ENCODE measurements around the gene SLC37A2.
A peak's percentile ranks its signal among the peaks of the same experiment; 100 is the strongest.
"Not testable (repeated sequence)": the region's sequence is repeated elsewhere in the genome, so short reads cannot be mapped to it uniquely, and the experiment has no call there.

SLC37A2 gene

DNA sequence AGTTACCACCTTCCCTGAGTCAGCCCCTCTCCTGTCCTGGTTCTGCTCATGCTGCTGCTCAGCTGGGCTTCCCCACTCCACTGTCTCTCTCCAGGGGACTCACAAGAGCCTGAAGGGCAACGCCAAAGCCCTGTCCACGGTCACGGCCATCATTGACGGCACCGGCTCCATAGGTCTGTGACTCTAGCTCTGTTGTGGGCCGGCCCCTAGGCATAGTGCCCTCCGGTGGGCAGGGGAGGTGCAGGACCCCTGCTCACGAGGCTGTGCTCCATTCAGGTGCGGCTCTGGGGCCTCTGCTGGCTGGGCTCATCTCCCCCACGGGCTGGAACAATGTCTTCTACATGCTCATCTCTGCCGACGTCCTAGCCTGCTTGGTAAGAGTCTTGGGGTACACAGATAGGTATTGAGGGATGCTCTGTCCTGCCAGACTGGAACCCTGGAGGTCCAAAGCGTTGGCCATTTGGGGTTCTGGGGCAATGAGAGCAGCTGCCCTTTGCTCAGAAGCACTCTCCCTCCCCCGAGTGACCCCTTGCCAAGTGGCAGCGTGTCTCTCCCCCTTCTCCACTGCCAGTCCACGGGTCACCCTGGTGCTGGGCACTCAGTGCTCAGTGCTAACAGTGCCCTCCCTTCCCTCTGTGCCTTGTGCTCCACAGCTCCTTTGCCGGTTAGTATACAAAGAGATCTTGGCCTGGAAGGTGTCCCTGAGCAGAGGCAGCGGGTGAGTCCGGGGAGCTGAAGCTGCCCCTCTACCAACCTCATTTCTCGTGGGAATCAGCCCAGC lies 22.4 kb downstream of the SLC37A2 start:
- no peak for DNase-seq (ENCODE audit: low spot score)
- TF ChIP-seq, protein P1, sequence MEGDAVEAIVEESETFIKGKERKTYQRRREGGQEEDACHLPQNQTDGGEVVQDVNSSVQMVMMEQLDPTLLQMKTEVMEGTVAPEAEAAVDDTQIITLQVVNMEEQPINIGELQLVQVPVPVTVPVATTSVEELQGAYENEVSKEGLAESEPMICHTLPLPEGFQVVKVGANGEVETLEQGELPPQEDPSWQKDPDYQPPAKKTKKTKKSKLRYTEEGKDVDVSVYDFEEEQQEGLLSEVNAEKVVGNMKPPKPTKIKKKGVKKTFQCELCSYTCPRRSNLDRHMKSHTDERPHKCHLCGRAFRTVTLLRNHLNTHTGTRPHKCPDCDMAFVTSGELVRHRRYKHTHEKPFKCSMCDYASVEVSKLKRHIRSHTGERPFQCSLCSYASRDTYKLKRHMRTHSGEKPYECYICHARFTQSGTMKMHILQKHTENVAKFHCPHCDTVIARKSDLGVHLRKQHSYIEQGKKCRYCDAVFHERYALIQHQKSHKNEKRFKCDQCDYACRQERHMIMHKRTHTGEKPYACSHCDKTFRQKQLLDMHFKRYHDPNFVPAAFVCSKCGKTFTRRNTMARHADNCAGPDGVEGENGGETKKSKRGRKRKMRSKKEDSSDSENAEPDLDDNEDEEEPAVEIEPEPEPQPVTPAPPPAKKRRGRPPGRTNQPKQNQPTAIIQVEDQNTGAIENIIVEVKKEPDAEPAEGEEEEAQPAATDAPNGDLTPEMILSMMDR (IDR thresholded peaks at IDR 0.05; ENCODE audit: extremely low read depth, missing control alignments) = no peak

DNA sequence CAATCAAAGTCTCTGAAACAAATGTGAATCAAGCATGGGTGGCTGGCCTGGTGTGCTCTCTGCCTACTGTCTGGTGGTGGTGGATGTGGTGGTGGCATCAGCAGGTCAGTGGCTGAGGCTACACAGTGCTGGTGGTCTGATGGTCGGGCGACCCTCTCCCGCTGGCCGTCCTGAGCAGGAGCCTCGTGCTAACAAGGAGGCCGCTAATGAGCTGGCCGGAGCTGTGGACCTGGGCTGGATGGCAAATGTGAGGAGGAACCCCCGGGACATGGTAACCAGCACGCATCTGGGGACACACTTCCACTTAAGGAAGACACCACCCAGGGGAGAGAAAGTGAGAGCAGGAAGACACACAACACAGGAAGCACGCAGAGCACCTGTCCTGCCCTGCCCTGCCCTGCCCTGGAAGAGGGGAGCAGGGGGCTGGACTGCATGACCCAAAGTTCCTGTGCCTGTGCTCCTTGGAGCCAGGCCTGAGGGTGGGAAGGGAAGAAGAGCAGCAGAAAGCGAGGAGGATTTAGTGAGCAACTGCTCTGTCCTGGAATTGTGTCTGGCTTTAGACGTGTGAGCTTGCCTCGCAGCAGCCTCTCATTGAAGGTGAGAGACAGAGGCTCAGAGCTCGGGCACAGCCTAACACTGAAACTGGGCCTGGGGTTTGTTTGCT lies 23.7 kb downstream of the SLC37A2 start:
- TF ChIP-seq, protein P1 (IDR thresholded peaks at IDR 0.05; ENCODE audit: extremely low read depth, missing control alignments) = no peak
- DNase-seq (ENCODE audit: low spot score) = no peak

DNA sequence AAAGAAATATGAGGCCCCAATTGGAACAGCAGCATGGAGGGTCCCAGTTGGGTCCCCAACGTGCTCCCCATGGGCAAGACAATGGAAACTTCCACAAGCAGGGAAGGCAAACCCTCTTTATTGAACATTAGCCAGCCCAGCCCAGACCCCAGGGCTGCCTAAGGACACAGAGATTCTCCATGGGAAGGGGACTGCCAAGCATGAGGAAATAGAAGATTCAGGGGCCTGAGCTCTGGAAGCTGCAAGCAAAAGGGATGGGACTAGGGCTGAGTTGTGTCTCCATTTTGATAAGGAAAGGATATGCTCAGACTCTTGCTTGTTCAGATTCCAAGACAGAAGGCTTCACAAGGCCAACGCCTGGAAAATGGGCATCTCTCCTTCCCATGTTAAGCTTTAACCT lies 25.0 kb downstream of the SLC37A2 start:
- TF ChIP-seq, protein P1 (IDR thresholded peaks at IDR 0.05; ENCODE audit: extremely low read depth, missing control alignments) = no peak
- no peak for DNase-seq (ENCODE audit: low spot score)

DNA sequence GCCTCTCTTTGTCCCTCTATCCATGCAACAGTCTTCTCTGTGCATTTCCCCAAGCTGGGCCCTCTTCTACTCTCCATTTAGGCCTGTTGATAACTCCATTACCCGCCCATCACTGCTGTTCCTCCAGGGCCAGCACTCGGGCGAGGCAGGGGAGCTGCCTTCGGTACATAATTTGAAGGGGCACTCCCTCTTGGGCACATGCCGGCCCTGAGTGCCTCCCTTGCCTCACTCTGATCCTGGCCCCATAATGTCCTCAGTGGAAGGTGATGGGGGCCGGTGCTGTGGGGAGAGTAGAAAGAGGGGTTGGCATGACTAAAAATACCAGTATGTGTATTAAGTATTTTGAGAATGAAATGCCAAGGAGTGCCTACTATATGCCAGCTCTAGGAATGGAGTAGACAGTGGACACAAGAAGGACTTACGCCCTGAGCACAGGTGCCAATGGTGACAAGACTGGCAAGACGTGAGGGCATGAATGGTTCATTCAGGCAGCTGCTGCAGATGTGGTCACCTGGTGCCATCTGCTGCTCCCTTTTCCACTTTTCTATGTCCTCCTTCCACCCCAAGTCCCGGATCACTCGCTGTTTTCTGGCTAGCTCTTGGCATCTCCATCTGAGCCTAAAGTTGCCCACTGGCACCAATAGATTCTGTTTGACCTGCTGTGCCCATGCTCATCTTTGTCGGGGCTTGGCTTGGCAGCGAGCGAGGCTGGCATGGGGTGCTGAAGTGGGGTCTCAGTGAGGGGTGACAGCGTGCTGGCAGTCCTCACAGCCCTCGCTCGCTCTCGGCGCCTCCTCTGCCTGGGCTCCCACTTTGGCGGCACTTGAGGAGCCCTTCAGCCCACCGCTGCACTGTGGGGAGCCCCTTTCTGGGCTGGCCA lies 25.7 kb downstream of the SLC37A2 start:
- TF ChIP-seq, protein P1 (IDR thresholded peaks at IDR 0.05; ENCODE audit: extremely low read depth, missing control alignments) = no peak
- DNase-seq (ENCODE audit: low spot score) = no peak

DNA sequence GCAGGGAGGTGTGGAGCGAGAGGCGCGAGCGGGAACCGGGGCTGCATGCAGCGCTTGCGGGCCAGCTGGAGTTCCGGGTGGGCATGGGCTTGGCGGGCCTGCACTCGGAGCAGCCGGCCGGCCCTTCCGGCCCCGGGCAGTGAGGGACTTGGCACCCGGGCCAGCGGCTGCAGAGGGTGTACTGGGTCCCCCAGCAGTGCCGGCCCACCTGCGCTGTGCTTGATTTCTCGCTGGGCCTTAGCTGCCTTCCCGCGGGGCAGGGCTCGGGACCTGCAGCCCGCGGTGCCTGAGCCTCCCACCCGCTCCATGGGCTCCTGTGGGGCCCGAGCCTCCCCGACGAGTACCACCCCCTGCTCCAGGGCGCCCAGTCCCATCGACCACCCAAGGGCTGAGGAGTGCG lies 26.4 kb downstream of the SLC37A2 start:
- not testable (repeated sequence) for DNase-seq (ENCODE audit: low spot score)

DNA sequence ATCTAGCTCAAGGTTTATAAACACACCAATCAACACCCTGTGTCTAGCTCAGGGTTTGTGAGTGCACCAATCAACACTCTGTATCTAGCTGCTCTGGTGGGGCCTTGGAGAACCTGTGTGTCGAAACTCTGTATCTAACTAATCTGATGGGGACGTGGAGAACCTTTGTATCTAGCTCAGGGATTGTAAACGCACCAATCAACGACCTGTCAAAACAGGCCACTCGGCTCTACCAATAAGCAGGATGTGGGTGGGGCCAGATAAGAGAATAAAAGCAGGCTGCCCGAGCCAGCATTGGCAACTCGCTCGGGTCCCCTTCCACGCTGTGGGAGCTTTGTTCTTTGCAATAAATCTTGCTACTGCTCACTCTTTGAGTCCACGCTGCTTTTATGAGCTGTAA lies 27.0 kb downstream of the SLC37A2 start:
- DNase-seq (ENCODE audit: low spot score) = not testable (repeated sequence)

DNA sequence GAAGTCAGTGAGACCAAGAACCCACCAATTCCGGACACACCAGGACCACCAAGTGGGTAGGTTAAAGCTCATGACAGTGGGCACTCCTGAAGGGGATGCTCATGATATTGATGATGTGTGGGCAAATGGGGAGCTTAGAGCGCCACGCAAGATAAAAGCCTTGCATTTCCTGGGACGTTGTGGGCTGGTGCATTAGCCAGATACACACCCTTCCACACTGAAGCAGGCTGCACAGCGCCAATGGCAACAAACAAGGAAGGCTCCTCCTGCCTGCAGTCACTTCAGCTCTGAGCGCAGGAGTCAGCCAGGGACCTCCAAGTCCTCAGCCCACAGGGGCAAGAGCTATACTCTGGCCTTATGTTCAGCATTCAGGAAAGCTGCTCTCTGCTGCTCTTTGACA lies 27.7 kb downstream of the SLC37A2 start:
- TF ChIP-seq, protein P1 (IDR thresholded peaks at IDR 0.05; ENCODE audit: extremely low read depth, missing control alignments) = no peak
- DNase-seq (ENCODE audit: low spot score) = no peak

DNA sequence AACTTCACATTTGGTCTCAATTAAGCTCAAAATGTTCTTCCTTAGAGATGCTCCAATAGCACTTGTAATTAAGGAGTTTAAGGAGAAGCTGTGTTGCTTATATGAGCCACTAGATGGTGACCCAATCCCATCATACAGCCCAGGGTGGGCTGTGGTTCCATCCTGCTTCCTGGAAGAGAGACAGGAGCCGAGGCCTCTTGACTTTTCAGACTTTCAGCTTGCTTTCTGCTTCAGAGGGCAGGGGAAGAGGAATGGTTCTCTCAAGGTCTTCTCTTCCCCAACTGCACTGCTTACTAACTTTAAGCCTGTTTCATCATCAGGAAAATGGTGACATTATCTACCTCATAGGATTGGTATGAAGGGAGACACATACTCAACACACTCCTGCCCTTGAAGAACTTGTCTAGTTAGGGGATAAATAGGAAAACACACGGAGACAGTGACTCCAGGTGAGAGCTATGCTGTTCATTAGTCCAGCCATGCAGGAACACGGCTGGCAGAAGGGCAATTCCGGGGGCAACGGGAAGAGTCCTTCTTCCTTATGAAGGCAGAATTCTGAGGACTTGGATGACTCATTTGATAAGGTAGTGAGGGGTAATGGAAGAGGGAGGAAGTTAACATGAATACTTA lies 28.3 kb downstream of the SLC37A2 start:
- peak; percentile 56 for DNase-seq (ENCODE audit: low spot score)
- TF ChIP-seq, protein P1 (IDR thresholded peaks at IDR 0.05; ENCODE audit: extremely low read depth, missing control alignments) = peak; percentile 31

Measured in GM20000 (cell line).